GM19372 (cell line): ENCODE results near the gene RAPGEF6.

Experiments
- ATAC-seq: cut with Tn5 transposase; IDR thresholded peaks from one replicate; pipeline ENCODE4 v1.9.1; 2021; ENCODE audit warnings: mild to moderate bottlenecking, low read depth, moderate library complexity; ENCODE audit not compliant: unreplicated experiment

Gene RAPGEF6

DNA sequence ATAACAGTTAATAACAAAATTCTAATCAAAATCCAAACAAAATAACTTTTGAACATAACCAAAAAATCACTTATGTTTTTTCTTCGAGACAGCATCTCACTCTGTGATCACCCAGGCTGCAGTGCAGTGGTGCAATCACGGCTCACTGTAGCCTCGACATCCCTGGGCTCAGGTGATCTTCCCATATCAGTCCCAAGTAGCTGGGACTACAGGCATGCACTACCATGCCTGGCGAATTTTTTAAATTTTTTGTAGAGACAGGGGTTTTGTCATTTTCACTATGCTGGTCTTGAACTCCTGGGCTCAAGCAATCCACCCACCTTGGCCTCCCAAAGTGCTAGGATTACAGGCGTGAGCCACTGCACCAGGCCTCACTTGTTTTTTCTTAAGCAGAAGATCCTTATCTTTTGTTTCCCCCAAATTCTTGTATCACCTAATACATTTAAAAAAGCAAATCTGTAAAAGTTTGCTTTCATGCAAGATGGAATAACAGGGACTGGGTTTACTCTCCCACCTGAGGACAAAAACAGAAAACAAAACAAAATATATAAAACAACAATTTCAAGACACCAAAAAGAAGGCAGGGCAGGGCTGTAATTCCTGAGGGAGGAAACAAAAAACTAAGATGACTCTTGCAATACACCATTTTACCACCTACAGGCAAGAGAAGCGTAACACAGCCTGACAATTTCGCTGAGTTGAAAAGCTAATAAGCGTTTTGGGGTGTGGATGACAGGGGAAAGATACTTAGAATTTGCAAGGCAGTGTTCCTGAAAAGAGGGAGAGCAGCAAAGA lies 71.4 kb downstream of the RAPGEF6 start:
- no peak for ATAC-seq

DNA sequence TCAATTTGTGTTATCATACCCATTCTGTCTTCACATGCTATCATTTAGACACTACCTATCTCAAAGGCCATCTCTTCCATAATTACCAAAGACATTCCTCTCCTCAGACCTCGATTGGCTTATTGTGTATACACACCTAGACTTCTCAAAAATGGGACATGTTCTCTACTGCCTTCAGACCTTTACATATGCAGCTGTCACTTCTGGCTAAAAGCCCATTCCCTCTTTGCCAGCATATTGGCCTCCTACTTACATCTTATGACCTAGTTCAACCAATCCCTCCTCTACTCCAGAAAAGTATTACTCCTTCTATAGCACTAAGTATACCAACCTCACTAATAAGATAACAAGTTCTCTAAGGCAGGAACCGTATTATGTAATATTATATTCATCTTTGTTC lies 84.4 kb downstream of the RAPGEF6 start:
- no peak for ATAC-seq

DNA sequence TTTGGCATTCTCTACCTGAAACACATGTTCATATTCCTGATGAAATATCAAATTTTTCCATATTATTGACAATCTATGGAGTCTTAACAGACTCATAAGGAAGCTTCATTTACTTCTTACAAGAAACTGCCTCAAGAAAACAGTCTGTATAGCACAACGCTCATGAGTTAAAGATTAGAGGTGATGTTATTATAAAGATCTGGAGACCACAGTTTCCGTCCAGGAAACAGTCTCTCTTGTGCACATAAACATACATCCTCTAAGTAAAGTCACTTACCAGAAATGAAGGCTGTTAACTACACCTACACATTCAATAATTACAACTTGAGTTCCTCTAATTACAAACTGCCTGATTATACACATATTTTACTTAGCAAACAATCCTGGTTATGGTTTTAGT lies 86.9 kb downstream of the RAPGEF6 start:
- ATAC-seq: peak; percentile 57

DNA sequence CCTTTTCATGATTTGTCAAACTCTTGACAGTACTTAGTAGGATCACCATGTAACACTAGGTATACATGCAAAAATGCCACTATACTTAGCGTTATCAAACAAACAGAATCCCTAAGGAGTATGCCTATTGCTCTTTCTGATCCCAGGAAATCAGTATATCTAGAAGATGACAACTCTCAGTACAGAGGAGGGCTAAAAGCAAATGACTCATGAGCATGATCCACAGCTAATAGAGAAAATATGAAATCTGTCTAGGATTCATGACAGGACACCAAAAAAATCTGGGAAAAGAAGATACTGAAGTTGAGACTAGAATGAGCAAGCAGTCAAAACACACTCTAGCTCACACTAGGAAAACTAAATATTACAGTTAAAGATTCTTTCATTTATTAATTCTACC lies 89.2 kb downstream of the RAPGEF6 start:
- no peak for ATAC-seq

DNA sequence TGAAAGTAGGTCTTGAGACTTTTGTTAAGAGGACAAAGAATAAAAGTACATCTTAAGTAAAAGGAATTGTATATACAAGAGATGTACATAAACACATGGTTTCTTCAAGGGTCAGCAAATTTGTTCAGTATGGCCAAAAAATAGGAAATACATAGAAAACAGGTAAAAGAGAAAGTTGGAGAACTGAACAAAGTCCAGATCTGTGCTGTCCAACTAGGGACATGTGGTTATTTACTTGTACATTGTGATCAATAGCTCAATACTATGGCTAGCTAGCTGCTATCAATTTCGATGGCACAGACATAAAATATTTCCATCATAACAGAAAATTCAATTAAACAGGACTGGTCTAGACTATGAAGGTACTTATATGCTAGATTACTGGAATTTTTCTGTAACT lies 92.3 kb downstream of the RAPGEF6 start:
- ATAC-seq: no peak

DNA sequence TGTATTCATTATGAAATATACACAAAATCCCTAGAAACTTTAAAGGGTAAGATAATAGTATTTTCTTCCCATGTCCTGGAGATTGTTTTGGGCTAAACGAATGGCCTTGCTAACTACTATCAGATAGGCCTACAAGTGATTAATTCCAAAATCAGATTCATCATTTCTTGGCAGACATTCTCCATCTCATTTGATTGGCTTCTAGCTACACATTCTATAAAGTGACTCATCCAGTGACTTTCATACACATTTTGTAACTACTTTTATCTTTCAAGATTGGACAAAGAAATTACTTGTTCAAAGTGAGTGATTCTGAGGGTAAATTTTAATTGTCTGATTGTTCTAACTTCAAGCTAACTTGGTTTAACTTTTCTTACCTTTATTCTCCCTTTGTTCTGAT lies 93.3 kb downstream of the RAPGEF6 start:
- ATAC-seq: no peak

DNA sequence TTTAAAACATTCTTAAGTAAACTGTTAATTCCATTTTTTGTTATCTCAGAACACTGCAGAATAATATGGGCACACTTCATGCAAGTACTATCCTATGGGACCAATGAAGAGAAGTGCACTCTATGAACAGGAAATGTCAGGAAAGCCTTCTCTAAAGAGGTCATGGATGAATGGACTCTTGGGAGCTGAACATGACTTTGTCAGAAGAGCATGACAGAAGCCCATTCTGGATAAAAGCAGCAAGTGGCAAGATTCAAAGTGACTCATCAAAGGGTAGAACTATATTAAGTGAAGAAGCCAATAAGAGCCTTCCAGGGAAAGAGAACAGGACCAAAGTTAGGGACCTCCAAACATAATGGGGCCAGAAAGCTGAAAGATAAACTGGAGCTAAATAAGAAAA lies 94.0 kb downstream of the RAPGEF6 start:
- ATAC-seq: no peak

DNA sequence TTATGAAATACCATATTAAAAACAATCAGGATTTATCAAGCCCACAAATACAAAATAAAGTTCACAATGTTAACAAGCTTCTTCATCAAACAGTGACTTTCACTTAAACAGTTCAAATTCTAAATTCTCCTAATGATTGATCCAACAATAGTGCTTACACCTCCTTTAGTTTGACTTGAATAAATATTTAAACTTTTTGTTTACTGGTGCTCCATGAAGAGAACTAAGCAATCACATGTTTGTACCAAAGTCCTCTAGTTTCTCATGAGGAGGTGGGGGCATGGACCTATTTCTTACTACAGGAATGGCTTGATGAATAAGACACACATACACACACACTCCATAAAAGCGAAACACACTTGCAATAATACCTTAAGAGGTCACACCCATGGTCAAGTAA lies 95.8 kb downstream of the RAPGEF6 start:
- ATAC-seq: no peak

DNA sequence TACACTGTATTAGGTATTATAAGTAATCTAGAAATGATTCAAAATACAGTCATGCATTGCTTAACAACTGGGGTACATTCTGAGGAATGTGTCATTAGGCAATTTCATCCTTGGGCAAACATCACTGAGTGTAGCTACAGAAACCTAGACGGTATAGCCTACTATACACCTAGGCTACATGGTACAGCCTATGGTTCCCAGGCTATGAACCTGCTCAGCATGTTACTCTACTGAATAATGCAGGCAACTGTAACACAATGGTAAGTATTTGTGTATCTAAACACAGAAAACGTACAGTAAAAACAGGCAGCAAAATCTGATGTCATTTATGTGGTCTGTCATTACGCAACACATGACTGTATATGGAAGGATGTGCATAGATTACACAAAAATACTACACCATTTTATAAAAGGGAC lies 96.8 kb downstream of the RAPGEF6 start:
- no peak for ATAC-seq

DNA sequence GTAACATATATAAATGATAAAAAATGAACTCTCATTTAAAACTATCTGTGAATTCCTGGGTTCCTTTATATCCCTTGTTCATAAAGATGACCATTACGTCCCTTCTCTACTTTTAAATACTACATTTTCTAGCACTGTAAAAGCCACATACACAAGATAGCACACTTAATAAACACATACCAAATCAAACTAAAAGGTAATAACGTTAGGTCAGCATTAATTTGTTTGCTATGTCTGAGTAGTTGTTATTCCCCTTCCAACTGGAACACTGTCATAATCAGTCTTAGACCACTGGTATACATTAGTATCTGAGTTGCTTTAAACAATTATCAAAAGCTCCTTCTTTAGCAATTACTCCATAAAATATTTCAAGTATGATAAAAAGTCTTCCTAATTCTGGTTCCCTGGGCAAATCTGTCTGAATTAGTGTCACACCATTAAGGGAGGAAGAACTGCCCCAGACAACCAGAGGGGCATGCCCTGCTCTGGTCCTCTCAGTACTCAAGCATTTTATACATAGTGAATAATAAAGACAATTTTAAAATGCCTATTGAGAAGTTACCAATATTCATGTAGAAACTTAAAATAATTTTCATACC lies 98.1 kb downstream of the RAPGEF6 start:
- ATAC-seq: no peak

DNA sequence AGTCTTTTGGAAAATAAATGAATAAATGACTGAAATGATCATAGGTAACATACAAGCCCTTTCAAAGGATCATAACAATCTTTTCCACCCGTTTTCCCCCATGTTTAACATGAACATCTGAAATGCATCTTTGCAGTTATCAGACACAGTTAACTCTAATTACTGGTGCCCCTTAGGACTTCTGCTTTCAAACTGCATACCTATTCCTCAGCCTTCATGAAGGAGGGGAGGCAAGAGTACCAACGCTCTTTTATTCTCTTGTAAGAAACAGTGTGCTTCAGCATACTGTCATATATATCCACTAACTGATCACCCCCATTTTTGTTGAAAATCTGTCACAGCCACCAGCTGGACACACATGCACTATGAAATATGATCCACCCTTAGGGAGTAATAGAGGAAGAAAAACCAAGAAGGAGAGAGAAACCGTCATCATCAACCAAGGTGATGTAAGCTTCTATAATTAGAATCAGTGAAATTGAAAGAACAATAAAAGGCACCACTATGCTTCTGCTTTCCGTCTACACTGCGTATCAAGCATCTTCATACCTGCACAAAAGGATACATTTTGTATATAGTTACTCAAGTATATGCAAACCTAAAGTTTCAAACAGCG lies 98.7 kb downstream of the RAPGEF6 start:
- ATAC-seq: peak; percentile 95

DNA sequence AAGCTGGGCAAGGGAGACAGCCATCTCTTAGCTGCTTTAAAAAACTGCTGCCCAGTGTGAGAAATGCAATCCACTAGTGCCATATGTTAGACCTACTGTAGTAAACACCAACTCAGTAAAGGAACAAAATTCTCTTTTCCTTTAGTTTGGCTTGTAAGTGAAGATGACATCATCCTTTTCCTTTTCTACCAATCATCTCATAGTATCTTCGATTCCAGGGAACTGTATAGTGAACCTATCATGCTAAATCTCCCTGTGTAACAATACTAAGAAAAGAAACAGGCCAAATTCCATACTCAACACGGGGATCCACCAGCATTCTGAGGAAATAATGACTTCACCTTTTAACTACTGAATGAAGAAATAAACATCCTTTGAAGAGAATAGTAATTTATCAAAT lies 100.1 kb downstream of the RAPGEF6 start:
- ATAC-seq: no peak

DNA sequence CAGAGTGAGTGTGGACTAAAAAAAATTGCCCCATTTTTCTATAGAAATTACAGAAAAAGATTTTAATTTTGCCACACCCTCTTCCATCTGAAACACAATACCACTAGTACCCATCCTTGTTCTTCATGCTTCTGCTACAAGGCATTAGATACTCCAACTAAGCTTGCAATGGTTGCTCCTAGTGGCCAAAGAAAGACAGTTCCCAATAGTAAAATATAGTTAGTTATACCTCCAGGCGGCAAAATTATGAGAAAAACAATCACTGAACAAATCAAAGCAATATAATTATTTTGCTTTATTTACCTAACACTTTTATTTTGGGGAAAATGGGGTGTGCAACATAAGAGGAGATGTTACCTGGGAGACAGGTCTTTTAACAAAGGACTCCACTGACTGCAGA lies 101.2 kb downstream of the RAPGEF6 start:
- ATAC-seq: no peak

DNA sequence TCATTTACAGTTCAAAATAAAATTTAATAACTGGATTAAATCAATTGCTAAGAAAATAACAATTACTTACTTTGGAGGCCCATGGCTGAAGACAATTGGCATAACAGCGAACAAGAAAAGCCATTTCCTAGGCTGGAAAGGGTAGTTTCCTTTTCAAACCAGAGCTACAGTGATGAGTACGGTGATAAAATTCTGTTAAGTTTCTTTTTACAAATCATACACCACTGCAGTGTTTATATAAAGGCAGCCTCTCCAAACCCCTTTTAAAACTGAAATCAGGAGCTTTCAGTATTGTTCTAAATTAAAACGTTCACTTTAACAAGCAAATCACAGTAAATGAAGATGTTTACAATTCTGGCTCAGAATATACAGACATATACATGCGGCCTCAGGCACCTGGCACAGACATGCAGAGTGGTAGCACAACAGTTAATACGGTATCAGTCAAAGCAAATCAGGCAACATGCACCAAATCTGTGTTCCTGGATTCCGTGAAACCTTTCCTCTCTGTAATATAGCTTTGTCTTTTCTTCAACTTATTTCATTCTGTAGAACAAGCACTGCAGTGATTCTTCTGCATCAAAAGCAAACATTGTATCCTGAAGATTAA lies 102.9 kb downstream of the RAPGEF6 start:
- no peak for ATAC-seq

DNA sequence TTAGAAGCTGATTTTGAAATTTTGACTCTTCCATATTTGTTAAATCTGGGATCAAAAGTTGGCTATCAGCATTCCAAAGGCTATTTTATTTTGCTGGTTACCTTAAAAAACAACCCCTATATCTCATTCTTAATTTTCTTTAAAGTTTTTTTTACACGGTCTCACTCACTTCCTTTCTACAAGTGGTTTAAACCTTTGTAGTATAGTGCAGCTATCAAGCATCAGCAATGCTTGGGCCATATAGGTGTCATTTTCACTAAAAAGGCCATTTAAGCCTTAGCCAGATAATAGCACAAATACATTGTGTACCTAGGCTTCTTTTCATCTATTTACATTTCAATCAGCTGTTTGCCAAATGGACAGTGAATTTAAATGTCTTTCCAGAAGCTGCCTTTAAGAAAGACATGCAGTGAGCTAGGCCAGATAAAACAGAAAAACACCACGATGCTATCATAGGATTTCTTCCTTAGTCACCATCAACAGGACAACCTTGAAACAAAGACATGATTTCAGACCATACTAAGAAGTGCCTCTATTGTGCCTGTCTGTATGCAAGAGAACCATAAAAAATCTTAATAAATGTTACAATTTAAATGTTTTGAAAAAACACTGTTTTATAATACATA lies 104.2 kb downstream of the RAPGEF6 start:
- no peak for ATAC-seq

DNA sequence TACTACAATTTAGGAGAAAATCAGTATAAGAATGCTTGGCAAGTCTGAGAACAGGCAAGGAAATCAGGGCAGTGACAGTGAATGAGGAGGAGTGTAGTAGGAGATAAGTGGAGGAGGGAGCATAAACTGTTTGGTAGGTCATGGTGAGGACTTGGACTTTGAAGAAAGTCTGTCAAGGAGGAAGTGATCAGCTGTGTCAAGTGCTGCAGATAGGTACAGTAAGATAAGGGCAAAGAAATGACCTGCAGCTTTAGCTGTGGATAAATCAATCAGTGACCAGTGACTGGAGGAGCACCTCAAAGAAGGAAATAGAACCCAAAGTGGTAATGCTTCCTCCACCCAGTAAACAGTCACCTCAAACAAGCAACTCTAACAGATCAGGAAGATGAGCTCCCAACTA lies 106.3 kb downstream of the RAPGEF6 start:
- no peak for ATAC-seq

DNA sequence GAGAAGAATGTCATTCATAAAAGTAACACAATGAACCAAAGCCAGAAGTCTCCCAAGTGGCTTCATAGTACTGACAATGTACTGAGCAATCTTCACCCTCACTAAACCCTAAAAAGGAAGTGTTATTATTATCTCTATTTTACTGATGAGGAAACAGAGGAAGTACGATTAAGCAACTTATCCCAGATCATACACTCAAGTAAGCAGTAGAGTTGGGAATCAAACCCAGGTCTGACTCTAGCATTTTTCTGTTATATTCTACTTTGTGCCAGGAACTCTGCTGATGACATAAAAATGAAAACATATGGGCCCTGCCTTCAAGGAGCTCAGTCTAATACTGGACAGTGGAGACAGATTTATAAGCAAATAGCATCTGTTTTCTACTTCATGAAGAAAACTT lies 109.2 kb downstream of the RAPGEF6 start:
- no peak for ATAC-seq

DNA sequence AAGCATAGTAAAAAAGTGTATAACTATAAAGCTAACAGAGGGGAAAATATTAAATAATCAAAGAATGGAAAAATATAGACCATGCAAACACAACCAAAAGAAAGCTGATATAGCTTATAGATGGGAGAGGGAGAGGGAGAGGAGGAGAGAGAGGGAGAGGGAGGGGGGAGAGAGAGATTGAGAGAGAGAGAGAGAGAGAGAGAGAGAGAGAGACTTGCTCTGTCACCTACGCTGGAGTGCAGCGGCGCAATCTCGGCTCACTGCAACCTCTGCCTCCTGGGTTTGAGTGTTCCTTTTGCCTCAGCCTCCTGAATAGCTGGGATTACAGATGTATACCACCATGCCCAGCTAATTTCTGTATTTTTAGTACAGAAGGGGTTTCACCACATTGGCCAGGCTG lies 110.6 kb downstream of the RAPGEF6 start:
- no peak for ATAC-seq

DNA sequence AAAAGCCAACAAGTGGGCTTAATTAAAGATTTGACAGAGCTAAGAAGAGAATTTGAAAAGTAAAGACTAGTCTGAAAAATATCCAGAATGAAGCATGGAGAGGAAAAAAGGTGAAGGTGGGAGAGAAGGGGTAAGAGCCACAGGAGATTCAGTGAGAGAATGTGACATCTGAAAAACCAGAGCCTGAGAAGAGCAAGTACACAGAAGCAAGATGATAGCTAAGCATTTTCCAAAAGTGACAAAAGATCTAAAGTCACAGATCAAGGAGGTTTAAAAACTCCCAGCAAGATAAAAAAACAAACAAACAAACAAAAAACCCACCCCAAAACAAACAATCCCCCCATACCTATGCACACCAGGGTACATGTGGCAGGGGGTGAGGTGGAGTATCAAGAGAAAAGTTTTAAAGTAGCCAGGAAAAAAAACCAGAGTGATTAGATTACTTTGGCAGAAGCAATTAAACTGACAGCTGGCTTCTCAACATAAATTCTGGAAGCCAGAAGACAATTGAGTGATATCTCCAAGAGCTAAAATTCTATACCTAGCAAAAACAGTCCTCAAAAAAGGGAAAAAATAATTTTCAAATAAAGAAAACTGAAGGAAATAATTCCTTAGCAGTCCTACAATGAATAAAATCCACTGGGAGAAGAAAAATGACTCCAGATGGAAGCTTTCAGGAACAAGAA lies 111.4 kb downstream of the RAPGEF6 start:
- ATAC-seq: no peak

DNA sequence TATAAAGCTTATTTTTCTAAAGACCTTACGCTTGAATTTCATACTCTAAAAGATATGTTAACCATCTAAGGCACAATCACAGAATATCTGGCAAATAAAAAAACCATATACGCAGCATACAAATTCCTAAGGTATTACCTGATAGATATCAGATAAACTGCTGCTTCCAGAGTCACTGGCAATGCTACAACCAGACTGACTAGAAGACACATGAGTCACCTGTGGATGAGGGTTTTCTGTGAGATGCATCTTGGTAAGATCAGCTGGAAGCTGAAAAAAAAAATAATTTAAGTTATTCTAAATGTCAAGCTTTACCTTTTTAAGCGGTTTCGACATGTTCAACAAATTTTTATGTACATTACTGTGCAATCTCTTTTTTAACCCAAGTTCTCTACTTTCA lies 113.8 kb downstream of the RAPGEF6 start:
- no peak for ATAC-seq

DNA sequence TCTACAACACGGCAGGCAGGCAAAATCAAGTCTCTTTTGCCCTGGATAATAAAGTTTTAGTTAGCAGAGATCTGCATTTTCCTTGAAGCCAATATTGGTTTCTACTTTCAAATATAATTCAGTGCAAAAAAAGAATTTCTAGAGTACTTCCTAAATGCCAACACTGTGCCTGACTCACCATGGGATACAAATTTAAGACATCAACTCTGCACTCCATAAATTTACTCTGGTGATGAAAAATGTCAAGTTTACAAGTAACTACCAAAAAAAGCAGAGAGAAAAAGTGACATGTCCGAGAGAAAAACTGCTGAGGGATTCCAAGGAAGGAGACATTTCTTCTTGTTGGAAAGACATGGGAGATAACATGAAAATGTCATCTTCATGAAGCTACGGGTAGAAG lies 119.7 kb downstream of the RAPGEF6 start:
- no peak for ATAC-seq
